ENCODE measurements around the gene LHFPL6. TPM values are rescaled to one million over a fixed set of nuclear protein-coding genes. Genes with fewer than 3 reads are reported as not detected.

LHFPL6 gene
- polyA plus RNA-seq, 3 donors, result 26.8 to 37.5 (median 30.8) TPM

- no peak for DNase-seq
Measured at GRCh38 chr13:39389013-39389412, 214.0 kb downstream of the LHFPL6 start.

GRCh38 chr13:39385621-39386231 lies 217.3 kb downstream of the LHFPL6 start:
- DNase-seq, result no peak

DNA sequence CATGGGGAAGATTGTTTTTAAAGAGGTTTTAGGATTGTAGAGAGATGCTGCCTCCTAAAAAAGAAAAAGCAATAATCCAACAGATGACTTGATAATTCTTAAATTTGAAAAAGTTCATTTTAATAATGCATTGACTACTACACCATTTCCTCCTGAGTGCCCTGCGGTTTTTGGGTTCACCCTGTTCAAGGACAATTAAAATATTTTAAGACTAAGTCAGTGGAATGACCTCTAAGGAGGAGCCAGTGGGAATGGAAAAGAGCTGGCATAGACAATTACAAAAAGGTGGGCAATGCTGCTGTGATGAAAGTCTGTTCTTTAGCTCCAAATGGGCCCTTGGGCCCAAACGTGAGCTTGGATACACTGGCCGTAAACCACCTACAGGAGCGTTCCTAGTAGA lies 217.8 kb downstream of the LHFPL6 start:
- DNase-seq, result no peak

DNA sequence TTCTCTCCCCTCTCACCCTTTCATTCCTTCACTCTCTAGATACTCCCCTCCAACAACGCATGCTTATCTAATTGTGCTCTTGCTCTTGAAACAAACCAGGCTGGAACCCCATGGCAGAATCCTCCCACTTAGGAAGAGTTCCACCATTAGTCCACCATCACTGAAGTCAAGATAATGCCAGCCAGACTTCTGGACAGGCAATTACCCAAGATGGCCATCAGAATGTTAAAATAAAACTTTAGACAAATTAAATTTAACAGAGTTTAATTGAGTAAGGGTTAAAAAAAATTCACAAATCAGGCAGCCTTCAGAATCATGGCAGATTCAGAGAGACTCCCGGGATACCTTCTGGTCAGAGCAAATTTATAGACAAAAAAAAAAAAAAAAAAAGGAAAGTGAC lies 221.5 kb downstream of the LHFPL6 start:
- DNase-seq, result no peak

- DNase-seq, result no peak
Measured at GRCh38 chr13:39379667-39380655, 223.0 kb downstream of the LHFPL6 start.

DNA sequence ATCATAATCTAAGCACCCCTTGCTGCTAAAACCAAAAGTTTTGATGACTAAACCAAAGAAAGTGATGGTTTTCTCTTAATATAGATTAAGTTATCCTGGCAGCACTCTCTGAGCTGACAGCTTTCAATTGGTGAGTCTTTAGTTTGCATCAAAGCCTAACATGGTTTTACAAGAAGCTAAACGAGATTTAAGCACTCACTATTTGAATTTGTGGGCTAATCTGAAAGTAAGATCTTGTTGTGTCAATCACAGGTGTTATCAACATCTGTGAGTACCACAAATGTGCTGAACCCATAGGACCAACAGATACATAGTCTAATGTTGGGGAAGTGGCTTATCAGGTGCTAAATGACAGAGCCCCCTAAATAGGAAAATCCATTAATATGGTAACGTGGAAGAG lies 223.9 kb downstream of the LHFPL6 start:
- DNase-seq, result no peak

DNA sequence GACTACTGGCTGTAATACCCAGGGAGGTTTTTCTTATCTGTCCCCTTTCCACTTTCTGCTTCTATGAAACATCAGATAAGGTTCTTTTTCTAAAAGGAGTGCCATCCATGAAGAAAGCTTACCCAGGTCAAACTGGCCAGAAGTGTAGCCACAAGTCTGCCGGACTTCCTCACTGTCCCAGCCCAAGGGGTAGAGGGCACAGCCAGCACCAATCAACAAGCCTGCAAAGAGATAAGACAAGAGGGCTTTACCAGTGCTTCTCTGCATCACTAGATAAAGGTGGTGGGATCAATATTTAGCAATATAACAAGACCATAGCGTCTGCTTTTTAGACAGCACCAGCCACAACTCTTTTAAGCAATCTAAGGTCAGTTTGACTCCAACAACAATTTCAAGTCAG lies 224.7 kb downstream of the LHFPL6 start:
- DNase-seq, result no peak

DNA sequence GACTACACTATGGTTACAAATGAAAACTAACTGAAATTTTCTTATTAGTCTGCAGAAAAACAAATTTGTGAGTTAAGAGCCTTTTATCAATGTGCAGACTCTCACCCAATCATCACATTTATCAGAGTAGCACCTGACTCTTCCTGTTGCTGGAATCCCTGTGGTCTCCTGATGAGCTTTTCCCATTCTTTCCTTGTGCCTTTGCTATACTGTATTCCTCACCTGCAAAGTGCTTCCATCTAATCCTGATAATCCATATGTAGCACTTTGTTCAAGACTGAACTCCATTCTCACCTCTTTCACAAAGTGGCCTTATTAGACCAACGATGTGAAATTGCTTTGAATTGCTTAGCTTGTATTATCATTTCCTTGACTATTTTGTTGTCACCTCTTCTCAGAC lies 225.3 kb downstream of the LHFPL6 start:
- DNase-seq, result no peak

- DNase-seq, result no peak
Measured at GRCh38 chr13:39376076-39376475, 226.9 kb downstream of the LHFPL6 start.

DNA sequence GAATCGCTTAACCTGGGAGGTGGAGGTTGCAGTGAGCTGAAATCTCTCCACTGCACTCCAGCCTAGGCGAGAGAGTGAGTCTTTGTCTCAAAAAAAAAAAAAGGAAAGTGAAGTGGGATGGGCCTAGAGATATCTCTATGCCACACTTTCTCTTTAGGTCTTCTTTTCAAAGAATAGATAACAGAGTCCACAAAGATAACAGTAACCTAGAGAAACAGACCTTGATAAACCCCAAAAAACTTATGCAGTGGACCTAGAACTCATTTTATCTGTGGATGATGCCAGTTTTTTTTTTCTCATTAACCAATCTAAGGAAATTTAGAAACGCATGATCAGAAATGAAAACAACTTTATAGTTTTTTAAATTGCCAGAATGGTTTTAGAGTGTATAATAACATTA lies 227.4 kb downstream of the LHFPL6 start:
- no peak for DNase-seq

DNA sequence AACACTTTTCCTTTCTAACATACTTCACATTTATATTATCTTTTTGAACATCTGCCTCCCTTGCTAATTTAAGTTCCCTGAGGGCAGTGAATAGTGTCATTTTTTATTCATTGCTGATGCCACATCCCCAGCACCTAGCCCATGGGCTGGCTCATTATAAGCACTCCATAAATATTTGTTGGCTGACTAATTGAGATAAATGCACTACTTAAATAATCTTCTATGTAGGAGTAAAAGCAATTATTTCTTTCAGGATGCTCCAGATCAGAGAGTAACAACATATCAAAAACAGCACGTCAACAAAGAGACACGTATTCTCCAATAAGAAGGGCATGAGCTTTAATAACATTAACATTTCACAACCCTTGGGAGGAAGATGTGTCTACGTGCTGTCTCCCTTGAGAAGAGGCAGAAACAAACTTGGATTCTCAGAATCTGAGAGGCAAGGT lies 228.2 kb downstream of the LHFPL6 start:
- DNase-seq, result no peak

- DNase-seq, result no peak
Measured at GRCh38 chr13:39373145-39373544, 229.8 kb downstream of the LHFPL6 start.

DNA sequence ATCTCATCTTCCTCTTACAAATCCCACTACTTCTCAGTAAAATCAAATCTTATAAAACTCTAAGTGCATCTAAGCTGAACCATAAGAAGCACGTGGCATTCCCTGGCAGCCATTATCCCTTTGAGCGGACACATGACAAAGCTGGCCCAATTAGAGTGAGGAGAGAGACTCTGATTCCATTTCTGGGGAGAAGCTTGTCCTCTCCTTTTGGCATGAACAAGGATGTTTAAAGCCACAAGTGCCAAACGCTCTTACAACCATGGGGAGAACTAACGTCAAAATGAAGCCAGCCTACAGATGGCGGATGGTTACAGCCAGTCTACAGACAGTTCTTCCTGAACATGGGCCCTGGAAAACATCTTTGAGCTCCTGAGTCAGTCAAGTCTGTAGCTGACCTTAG lies 231.3 kb downstream of the LHFPL6 start:
- no peak for DNase-seq

DNA sequence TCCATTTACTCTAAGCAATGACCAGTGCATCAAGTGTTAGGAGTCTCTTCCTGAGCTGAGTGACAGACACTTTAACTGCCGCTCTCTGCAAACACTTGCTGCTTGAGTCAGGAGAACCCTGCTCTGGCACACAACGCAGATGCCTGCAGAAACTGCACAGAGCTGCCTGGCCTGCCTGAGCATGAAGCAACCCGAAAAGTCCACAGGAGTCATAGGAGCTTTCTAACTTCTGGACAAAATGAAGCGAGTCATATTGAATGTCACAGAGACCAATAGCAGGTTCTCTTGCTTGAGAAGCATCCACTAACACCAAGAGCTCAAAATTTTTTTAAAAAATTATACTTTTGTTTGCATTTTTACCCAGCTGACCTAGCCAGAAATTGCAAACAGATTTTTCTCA lies 232.4 kb downstream of the LHFPL6 start:
- DNase-seq, result no peak

DNA sequence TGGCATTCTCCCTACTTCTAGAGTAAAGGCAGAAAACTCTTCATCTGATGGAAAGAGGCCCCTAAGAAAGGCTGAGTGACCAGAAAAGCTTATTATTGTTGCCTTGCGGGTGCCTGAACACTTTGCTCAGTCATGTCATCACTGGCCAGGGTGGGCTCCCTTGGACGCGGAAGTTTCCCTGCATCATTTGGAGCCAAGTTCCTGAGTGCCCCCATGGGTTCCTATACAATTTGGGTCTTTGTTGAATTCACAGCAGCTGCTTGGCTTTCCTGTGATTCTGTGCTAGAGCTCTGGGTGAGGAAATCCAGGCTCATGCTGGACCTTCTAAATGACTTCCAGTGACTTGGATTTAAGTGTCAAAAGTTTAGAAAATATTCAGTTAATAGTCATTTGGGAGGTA lies 232.9 kb downstream of the LHFPL6 start:
- no peak for DNase-seq

DNA sequence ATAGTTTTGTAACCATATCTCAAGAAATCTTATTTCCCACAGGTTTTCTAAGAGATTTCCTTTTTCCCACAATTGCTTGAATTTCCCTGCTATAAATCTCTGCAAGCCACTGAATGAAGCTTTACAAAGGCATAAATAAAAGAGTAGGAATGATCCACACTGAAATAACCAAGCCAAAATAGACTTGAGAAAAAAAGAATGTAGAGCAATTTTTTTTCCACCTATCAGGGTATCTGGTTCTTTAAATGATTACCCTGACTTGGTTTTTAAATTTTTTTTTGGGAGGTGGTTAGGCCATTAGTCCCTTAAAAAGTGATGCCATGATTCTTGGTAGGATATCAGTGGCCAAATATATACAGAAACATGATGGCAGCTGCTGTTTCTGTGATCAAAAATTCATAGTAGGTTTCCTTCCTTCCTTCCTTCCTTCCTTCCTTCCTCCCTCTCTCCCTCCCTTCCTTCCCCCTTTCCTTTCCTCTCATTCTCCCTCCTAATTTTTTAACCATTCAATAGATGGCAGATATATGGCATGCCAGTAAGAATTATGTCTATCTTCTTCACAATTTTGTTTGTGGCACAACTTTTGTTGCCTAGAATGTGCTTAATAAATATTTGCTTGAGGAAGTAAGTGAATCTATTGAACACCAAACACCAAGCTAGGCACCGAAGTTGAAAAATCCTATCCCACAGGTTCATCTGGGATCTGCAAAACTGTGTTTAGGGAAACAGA lies 233.7 kb downstream of the LHFPL6 start:
- no peak for DNase-seq

GRCh38 chr13:39365879-39366278 lies 237.1 kb downstream of the LHFPL6 start:
- no peak for DNase-seq

GRCh38 chr13:39364947-39365468 lies 238.0 kb downstream of the LHFPL6 start:
- peak; percentile 78 for DNase-seq

DNA sequence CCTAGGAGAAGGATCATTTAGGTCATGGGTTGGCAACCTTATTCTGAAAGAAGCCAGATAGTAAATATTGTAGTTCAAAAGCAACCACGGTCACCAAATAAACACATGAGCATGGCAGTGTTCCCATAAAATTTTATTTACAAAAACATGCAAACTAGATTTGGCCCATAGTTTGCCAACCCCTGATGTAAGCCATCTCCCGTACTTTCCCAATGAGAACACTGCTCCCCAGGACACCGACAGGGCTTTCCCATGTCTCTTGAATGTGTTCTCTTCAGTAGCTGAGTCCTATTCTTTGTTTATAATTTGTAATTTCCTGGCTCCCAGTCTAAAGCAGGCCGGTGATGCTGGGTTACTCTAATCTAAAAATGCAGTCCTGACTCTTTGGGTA lies 239.6 kb downstream of the LHFPL6 start:
- DNase-seq, result no peak

DNA sequence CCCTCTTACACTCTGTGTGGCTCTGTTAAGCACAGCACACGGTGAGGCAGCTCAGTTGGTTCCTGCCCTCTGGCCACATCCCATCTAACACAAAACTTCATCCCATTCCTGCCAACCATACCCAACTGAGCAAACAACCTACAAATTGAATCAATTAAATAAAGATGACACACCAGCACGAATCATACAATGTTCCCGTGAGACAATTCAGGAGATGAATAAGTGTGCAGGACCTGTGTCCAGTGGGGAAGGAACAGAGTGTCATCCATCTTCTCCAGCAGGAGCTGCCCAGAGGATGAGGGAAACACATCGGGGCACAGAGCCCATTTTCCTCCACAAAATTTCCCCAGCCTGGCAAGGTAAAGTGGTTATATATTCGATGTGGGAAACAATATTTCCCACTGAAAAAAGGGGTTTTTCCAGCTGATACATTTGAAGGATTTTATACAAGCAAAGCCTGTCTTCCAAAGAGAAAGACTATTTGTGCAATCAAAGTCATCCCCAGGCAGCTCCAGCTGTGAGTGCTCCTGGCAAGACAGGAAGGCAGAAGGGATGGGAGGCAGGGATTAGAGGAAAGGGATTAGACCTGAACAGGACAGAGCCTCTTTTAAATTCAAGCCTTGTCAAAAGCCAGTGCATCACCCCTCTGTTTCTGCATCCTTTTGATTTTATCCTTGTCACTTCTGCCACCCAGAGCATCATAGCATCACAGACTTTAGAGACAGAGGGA lies 240.2 kb downstream of the LHFPL6 start:
- no peak for DNase-seq

DNA sequence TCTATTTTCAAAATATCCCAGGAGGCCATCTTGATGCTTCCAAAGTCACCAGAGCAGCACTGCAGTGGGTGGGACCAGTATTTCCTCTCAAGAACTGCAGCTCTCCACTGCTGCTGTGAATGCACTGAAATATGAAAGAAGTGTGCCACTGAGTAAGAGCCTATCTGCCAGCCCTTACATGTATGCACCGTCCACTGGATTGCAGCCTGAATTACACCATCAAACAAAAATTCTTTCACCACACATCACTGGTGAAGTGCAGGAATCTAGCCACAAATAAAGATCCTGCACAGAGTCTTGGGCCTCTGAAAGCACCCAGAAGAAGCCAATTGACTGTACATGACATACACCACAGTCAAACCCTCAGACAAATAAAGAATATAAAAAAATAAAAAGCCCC lies 249.0 kb downstream of the LHFPL6 start:
- no peak for DNase-seq

GRCh38 chr13:39350461-39350881 lies 252.5 kb downstream of the LHFPL6 start:
- DNase-seq, result peak; percentile 60

Measured in renal pelvis (tissue), 4 donors.